NB4 (cell line): ENCODE data around the gene FAM20A.

Experiments used
- POLR2A ChIP-seq: IDR thresholded peaks from 2 replicates; pipeline ENCODE4 v1.6.1; 2011; ENCODE audit warnings: mild to moderate bottlenecking; ENCODE audit not compliant: insufficient read length; ENCODE audit errors: extremely low read depth
- TF ChIP-seq, protein P1 (sequence below): IDR thresholded peaks from one replicate; pipeline ENCODE4 v1.5.1; 2012; ENCODE audit warnings: low read depth, low read length

DNA sequence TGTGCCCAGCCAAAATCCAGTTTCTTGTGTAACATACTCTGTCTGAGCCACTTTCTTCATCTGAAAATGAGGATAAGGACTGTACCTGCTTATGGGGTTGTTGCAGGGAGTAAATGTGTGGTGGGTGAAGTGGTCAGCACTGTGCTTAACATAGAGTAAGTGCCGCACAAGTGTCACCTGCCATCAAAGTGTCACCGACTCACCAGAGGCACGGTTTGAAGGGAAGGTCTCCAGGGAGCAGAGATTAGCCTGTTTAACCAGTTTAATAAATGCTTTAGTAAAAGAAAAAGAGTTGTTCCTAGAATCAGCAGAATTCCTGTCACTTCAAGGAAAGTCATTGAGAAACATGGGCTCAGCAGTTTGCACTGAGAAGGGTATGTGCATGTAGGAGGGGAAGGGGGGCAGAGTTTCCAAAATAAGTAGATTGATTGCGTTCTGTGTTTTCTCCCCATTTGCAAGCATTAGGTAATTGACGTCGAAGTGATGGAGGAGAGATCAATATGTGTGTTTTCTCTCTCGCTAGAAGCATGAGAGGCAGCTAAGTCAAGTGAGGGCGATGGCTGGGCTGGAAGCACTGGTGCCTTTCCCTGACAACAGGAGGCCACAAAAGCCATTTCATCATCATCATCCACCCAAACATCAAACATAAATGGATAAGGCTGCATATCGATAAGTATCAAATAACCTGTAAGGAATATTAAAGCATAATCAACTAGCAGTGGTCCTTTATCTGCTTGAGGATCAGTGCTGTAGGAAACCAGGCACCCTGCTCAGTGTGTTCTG, 19.1 kb downstream of the FAM20A start:
- TF ChIP-seq, protein P1, sequence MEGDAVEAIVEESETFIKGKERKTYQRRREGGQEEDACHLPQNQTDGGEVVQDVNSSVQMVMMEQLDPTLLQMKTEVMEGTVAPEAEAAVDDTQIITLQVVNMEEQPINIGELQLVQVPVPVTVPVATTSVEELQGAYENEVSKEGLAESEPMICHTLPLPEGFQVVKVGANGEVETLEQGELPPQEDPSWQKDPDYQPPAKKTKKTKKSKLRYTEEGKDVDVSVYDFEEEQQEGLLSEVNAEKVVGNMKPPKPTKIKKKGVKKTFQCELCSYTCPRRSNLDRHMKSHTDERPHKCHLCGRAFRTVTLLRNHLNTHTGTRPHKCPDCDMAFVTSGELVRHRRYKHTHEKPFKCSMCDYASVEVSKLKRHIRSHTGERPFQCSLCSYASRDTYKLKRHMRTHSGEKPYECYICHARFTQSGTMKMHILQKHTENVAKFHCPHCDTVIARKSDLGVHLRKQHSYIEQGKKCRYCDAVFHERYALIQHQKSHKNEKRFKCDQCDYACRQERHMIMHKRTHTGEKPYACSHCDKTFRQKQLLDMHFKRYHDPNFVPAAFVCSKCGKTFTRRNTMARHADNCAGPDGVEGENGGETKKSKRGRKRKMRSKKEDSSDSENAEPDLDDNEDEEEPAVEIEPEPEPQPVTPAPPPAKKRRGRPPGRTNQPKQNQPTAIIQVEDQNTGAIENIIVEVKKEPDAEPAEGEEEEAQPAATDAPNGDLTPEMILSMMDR, result no peak
- no peak for TF ChIP-seq POLR2A
